K562 (cell line): ENCODE measurements around the gene ZNF598. TPM values are rescaled to one million over a fixed set of nuclear protein-coding genes. Genes with fewer than 3 reads are reported as not detected.

ENCODE experiments used
- ARID3A ChIP-seq: IDR thresholded peaks from 2 replicates; pipeline ENCODE4 v1.6.1; 2012; ENCODE audit warnings: low read depth, low read length, improper control_type of control experiment, borderline replicate concordance
- CAMTA2 ChIP-seq: fragments of 250-450 bp; sonication (Bioruptor Pico); conservative IDR thresholded peaks from 2 replicates; pipeline ENCODE4 v1.5.1; 2022
- CBFA2T3 ChIP-seq: fragments of 450-650 bp; IDR thresholded peaks from 2 replicates; pipeline ENCODE4 v1.6.1; 2017
- CSDE1 ChIP-seq, 2 experiments: fragments of 450-650 bp; IDR thresholded peaks; 2 replicates each; pipeline ENCODE4 v1.6.1; 2016; ENCODE audit warnings: mild to moderate bottlenecking in 1 of 2
- GMEB1 ChIP-seq: fragments of 250-450 bp; sonication (Bioruptor Pico); IDR thresholded peaks from 2 replicates; pipeline ENCODE4 v1.4.0; 2020; ENCODE audit warnings: mild to moderate bottlenecking
- HDAC6 ChIP-seq: IDR thresholded peaks from 2 replicates; pipeline ENCODE4 v1.6.1; 2012; ENCODE audit warnings: low read depth, mild to moderate bottlenecking, control low read depth, inconsistent platforms, low read length, moderate library complexity
- HDAC8 ChIP-seq: fragments of 450-650 bp; IDR thresholded peaks from 2 replicates; pipeline ENCODE4 v1.6.1; 2016; ENCODE audit warnings: mild to moderate bottlenecking, missing genetic modification characterization, moderate library complexity, missing compliant biosample characterization
- IRF2 ChIP-seq: sonication (generic); formaldehyde crosslinking; IDR thresholded peaks from 2 replicates; pipeline ENCODE4 v1.8.1; 2022; ENCODE audit warnings: mild to moderate bottlenecking, missing genetic modification reagents
- PHF21A ChIP-seq: fragments of 450-650 bp; IDR thresholded peaks from 2 replicates; pipeline ENCODE4 v1.6.1; 2017; ENCODE audit warnings: low read depth, borderline replicate concordance
- PML ChIP-seq: IDR thresholded peaks from 2 replicates; pipeline ENCODE4 v1.6.1; 2012; ENCODE audit warnings: low read length, inconsistent platforms
- RFX1 ChIP-seq: fragments of 450-650 bp; IDR thresholded peaks from 2 replicates; pipeline ENCODE4 v1.6.1; 2016; ENCODE audit warnings: mild to moderate bottlenecking, moderate library complexity
- SIN3B ChIP-seq: fragments of 450-650 bp; IDR thresholded peaks from 2 replicates; pipeline ENCODE4 v1.6.1; 2017; ENCODE audit warnings: low read depth, mild to moderate bottlenecking, moderate library complexity
- TEAD2 ChIP-seq: fragments of 450-650 bp; IDR thresholded peaks from 2 replicates; pipeline ENCODE4 v1.6.1; 2016; ENCODE audit warnings: missing genetic modification characterization, control low read depth, missing compliant biosample characterization
- ZNF217 ChIP-seq: sonication (generic); formaldehyde crosslinking; IDR thresholded peaks from 2 replicates; pipeline ENCODE4 v1.8.0; 2022; ENCODE audit warnings: mild to moderate bottlenecking, missing genetic modification reagents
- ZNF583 ChIP-seq: fragments of 250-450 bp; sonication (Bioruptor Pico); IDR thresholded peaks from 2 replicates; pipeline ENCODE4 v1.4.0; 2020
- ZNF699 ChIP-seq: fragments of 250-450 bp; sonication (Bioruptor Pico); IDR thresholded peaks from 2 replicates; pipeline ENCODE4 v1.8.0; 2021; ENCODE audit warnings: mild to moderate bottlenecking, moderate library complexity; ENCODE audit not compliant: insufficient replicate concordance
- polyA plus RNA-seq, 8 experiments: library from polyadenylated mRNA; depleted of rRNA in 4 of 8; stranded (reverse) in 5 of 8; unstranded in 3 of 8; fragments of >200 nt; fragmentation: Nextera tagmentation in 2 of 8; fragmentation: Illumina TruSeq in 1 of 8; extraction: Ambion mirVana in 2 of 8; extraction: Trizol in 1 of 8; gene quantifications; 2 replicates each; pipeline versions ENCODE4 v1.2.1 to v1.2.3, GENCODE V29; 2011 to 2014; ENCODE audit warnings: inconsistent platforms in 1 of 8, missing spikeins in 1 of 8
- total RNA-seq, 7 experiments: library from RNA; depleted of rRNA in 6 of 7; stranded (reverse); fragments of >200 nt in 6 of 7; fragmentation: Illumina TruSeq in 2 of 7; extraction: Trizol in 2 of 7; gene quantifications; 2 replicates each; pipeline versions ENCODE4 v1.2.1 to v1.2.3, GENCODE V29; 2011 to 2021; ENCODE audit warnings: low replicate concordance in 1 of 7
- TF ChIP-seq, protein P1 (sequence below): sonication (generic); formaldehyde crosslinking; IDR thresholded peaks from 2 replicates; pipeline ENCODE4 v1.8.0; 2022; ENCODE audit warnings: mild to moderate bottlenecking, missing genetic modification reagents
- TF ChIP-seq, protein P2 (sequence below): IDR thresholded peaks from 2 replicates; pipeline ENCODE4 v1.6.1; 2016; ENCODE audit warnings: missing genetic modification characterization, missing compliant biosample characterization
- TF ChIP-seq, protein P3 (sequence below): fragments of 250-450 bp; sonication (Bioruptor Pico); IDR thresholded peaks from 2 replicates; pipeline ENCODE4 v1.5.0; 2021; ENCODE audit warnings: mild to moderate bottlenecking, moderate library complexity

The ZNF598 gene
- total and polyA plus RNA-seq, 9 of the 15 experiments (the other 6 are each of a cell fraction or from before 2014, with no cell fraction given) = 0.11 to 115 (median 29.6) TPM

DNA sequence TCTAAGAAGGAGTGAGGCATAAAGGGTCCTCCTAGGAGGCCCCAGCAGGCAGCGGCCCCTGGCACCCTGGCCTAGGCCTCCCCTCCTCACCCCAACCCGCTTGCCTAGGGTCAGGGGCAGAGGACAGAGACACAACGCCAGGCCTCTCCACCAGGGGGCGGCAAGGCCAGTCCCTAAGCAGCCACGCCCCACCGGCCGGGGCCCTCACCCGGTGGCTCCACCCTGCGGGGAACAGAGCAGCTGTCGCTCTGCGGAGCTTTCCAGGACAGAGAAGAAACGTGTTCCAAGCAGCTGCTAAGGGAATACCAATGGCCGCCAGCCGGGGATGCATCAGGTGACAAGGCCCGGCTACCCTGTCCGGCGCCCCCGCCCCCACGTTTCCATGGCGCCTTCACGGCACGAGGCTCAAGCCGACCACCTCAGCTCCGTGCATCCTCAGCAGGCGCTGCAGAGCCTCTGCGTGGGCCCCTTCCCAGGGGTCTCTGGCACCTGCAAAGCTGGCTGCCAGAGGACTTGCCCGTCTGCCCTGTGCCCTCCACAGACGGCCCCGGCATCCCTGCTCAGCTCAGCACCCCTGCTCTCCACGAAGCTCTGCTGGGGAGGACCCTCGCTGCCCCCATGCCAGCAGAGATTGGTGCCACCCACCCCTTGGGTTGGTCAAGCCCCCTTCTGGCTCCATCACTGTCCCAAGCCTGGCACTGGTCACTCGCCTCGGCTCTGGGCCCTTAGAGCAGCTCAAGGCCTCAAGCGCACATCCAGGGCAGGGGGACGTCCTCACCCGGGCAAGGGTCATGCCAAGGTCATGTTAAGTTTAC, 5.6 kb downstream of the ZNF598 start (continued):
- TF ChIP-seq ARID3A (no peak), CAMTA2 (CRISPR knock-in tag) (no peak), RFX1 (no peak; the same call in 1 of the 2 replicates), IRF2 (CRISPR knock-in tag) (no peak), CSDE1 (IDR thresholded peaks at IDR 0.05) (no peak), PHF21A (no peak), PML (no peak), ZNF699 (no peak), SIN3B (no peak), CBFA2T3 (peak; percentile 31; the same call in 1 of the 2 replicates), ZNF583 (CRISPR knock-in tag) (no peak), GMEB1 (CRISPR knock-in tag) (no peak), TEAD2 (tag) (no peak), HDAC8 (tag) (no peak), ZNF217 (CRISPR knock-in tag) (no peak), HDAC6 (no peak)
- TF ChIP-seq, protein P1, sequence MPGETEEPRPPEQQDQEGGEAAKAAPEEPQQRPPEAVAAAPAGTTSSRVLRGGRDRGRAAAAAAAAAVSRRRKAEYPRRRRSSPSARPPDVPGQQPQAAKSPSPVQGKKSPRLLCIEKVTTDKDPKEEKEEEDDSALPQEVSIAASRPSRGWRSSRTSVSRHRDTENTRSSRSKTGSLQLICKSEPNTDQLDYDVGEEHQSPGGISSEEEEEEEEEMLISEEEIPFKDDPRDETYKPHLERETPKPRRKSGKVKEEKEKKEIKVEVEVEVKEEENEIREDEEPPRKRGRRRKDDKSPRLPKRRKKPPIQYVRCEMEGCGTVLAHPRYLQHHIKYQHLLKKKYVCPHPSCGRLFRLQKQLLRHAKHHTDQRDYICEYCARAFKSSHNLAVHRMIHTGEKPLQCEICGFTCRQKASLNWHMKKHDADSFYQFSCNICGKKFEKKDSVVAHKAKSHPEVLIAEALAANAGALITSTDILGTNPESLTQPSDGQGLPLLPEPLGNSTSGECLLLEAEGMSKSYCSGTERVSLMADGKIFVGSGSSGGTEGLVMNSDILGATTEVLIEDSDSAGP (CRISPR knock-in tag) = 0 out of 2 replicates have a peak, but pooled peaks have one; percentile 31
- TF ChIP-seq, protein P2, sequence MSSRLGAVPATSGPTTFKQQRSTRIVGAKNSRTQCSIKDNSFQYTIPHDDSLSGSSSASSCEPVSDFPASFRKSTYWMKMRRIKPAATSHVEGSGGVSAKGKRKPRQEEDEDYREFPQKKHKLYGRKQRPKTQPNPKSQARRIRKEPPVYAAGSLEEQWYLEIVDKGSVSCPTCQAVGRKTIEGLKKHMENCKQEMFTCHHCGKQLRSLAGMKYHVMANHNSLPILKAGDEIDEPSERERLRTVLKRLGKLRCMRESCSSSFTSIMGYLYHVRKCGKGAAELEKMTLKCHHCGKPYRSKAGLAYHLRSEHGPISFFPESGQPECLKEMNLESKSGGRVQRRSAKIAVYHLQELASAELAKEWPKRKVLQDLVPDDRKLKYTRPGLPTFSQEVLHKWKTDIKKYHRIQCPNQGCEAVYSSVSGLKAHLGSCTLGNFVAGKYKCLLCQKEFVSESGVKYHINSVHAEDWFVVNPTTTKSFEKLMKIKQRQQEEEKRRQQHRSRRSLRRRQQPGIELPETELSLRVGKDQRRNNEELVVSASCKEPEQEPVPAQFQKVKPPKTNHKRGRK (tag) = no peak
- TF ChIP-seq, protein P3, sequence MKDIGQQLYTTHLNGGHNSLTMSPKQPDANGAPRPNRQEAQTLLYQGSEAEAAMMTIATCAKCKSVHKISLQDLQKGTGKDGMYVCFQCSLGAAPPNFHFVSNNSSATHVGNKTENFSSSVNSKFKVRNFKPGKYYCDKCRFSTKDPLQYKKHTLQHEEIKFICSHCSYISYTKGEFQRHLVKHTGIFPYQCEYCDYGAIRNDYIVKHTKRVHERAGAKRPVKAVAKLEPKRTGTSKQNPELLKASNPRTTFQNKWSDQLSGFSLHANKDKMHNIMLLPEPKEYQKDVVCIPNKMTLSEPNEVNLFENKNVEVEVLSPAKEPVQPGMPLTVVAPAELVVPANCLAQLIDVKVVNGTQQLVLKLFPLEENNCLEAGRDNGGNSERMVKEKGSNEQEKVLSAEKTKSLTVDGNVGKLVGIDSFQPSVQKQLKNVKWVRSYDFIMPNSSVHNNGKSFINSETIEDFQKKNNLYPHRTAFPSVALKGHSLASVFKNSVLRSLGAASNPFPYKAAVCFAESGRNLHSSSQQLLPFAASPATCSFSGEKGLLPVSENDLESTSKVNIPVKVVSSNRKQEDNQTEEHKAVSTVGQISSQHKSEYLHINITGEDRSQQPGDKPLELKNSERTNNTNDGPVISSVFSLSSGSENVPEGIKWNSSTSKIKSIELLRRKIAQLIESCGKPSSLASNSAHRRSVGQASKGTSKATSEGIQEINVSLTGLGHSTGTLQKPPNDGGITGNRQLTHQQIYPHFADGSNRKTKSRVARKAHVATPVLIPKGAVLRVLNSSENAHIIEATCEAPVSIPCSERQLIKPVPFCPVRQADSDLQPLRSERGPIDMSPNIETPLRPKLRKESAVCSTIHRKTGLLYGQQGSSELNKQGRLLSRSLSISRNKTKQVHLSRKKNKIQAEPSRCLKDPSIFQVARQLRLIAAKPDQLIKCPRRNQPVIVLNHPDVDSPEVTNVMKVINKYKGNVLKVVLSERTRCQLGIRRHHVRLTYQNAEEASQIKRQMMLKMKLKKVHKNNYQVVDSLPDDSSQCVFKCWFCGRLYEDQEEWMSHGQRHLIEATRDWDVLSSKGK (CRISPR knock-in tag) = no peak
